Measurements from ENCODE around the gene FMNL2.

The FMNL2 gene

GRCh38 chr2:152578573-152578972 lies 243.6 kb downstream of the FMNL2 start (continued):
- TF ChIP-seq GLIS2 (tag by site-specific recombination; IDR thresholded peaks at IDR 0.05) (no peak), ZNF521 (tag by site-specific recombination; IDR thresholded peaks at IDR 0.05) (no peak), ZNF37A (tag by site-specific recombination; IDR thresholded peaks at IDR 0.05) (no peak), ZNF501 (tag by site-specific recombination; IDR thresholded peaks at IDR 0.05) (no peak), ZNF629 (tag by site-specific recombination; IDR thresholded peaks at IDR 0.05) (no peak), ZNF138 (tag by site-specific recombination; IDR thresholded peaks at IDR 0.05; ENCODE audit: borderline replicate concordance) (no peak), ZSCAN23 (tag by site-specific recombination; IDR thresholded peaks at IDR 0.05) (no peak)

- Histone ChIP-seq H3K9me3 (ENCODE audit: control insufficient read depth, insufficient read depth, low read depth, low read length) (no peaks in the 10 kb centered on the region), H3K4me1 (ENCODE audit: control insufficient read depth, insufficient read depth, low read length) (0 out of 2 replicates have a peak, but pooled peaks cover 3% of the 10 kb centered on the region), H3K36me3 (ENCODE audit: control insufficient read depth in 2 of 2, insufficient read depth in 1 of 2, low read length in 2 of 2) (peaks cover 0 to 6% of the 10 kb centered on the region in 2 experiments; a peak in 1 of 3 replicates), H3K27ac (ENCODE audit: extremely low read depth, low read depth, low read length) (no peak overlapping the region), H3K4me3 (ENCODE audit: low read depth, low read length) (no peak overlapping the region)
- TF ChIP-seq SP7 (tag by site-specific recombination; IDR thresholded peaks at IDR 0.05), result no peak
- no peak for TF ChIP-seq PRDM1 (tag by site-specific recombination; IDR thresholded peaks at IDR 0.05)
- TF ChIP-seq ZIC2 (tag by site-specific recombination; IDR thresholded peaks at IDR 0.05), result no peak
- no peak for TF ChIP-seq TRIM28 (IDR thresholded peaks at IDR 0.05; ENCODE audit: borderline replicate concordance, low read length)
- TF ChIP-seq ZNF391 (tag by site-specific recombination; IDR thresholded peaks at IDR 0.05; ENCODE audit: borderline replicate concordance, low read depth), result no peak
- no peak for TF ChIP-seq SP3 (tag by site-specific recombination; IDR thresholded peaks at IDR 0.05)
- no peak for TF ChIP-seq ZBTB6 (tag by site-specific recombination; IDR thresholded peaks at IDR 0.05)
- no peak for TF ChIP-seq ZBTB49 (tag by site-specific recombination; IDR thresholded peaks at IDR 0.05; ENCODE audit: low read depth)
- no peak for TF ChIP-seq ZNF211 (tag by site-specific recombination; IDR thresholded peaks at IDR 0.05; ENCODE audit: low read depth)
- no peak for TF ChIP-seq ZNF18 (tag by site-specific recombination; IDR thresholded peaks at IDR 0.05)
- no peak for TF ChIP-seq HOXD13 (CRISPR knock-in tag; IDR thresholded peaks at IDR 0.05; ENCODE audit: borderline replicate concordance)
- TF ChIP-seq ZNF837 (tag by site-specific recombination; IDR thresholded peaks at IDR 0.05), result no peak
- no peak for TF ChIP-seq ZFP69B (tag by site-specific recombination; IDR thresholded peaks at IDR 0.05)
- ChIA-PET CTCF (interaction anchor here (1.1 kb wide), 1 partner anchor 34 kb away, joined by 4 read pairs; no protein-coding TSS in a partner anchor), POLR2A (no interaction called here)
These were observed 245.7 kb downstream of the FMNL2 start for GRCh38 chr2:152580714-152581113.

- H3K27ac ChIP-seq (ENCODE audit: extremely low read depth, low read depth, low read length), result no peak overlapping the region
- CTCF ChIA-PET, result no interaction called here
- TF ChIP-seq GFI1B (tag by site-specific recombination; IDR thresholded peaks at IDR 0.05), result no peak
- no peak for TF ChIP-seq ZNF433 (tag by site-specific recombination; IDR thresholded peaks at IDR 0.05; ENCODE audit: low read depth)
- no peak for TF ChIP-seq ZNF426 (tag by site-specific recombination; IDR thresholded peaks at IDR 0.05)
- TF ChIP-seq ZNF830 (tag by site-specific recombination; IDR thresholded peaks at IDR 0.05; ENCODE audit: low read depth), result no peak
- TF ChIP-seq ZNF513 (tag by site-specific recombination; IDR thresholded peaks at IDR 0.05), result no peak
- no peak for TF ChIP-seq ZBTB48 (tag by site-specific recombination; IDR thresholded peaks at IDR 0.05)
- TF ChIP-seq ZNF785 (tag by site-specific recombination; IDR thresholded peaks at IDR 0.05), result no peak
- no peak for TF ChIP-seq ZNF112 (tag by site-specific recombination; IDR thresholded peaks at IDR 0.05)
- no peak for TF ChIP-seq ZNF18 (tag by site-specific recombination; IDR thresholded peaks at IDR 0.05)
- no peak for TF ChIP-seq ZNF138 (tag by site-specific recombination; IDR thresholded peaks at IDR 0.05; ENCODE audit: borderline replicate concordance)
These were observed 246.4 kb downstream of the FMNL2 start for GRCh38 chr2:152581360-152581759.

More at GRCh38 chr2:152581360-152581759, 246.4 kb downstream of the FMNL2 start:
- Histone ChIP-seq H3K36me3 (ENCODE audit: control insufficient read depth in 2 of 2, insufficient read depth in 1 of 2, low read length in 2 of 2) (peaks cover 0 to 6% of the 10 kb centered on the region in 2 experiments; a peak in 1 of 3 replicates), H3K9me3 (ENCODE audit: control insufficient read depth, insufficient read depth, low read depth, low read length) (no peaks in the 10 kb centered on the region), H3K4me1 (ENCODE audit: control insufficient read depth, insufficient read depth, low read length) (0 out of 2 replicates have a peak, but pooled peaks cover 3% of the 10 kb centered on the region), H3K4me3 (ENCODE audit: low read depth, low read length) (no peak overlapping the region)
- POLR2A ChIA-PET, result no interaction called here

Data from HEK293 (cell line).